ENCODE results near the gene MARK2.
A peak's percentile ranks its signal among the peaks of the same experiment; 100 is the strongest.

Gene MARK2

DNA sequence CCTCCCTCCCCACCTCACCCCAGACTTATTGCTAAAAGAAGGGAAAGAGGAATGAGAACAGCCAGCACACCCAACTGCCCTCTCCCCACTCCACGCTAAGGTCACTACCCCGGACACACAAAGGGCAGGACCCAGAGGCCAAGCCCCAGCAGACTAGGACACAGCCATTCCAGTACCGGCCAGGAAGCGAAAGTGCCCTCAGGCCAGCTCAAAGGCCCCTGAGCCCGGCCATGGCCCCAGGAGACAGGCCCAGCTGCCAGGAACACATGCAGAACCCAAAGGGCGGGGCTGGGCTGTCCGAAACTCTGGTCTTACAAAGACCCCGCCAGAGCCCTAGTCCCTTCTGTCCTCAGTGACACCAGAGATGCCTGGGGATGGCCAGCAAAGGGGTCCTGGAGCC, 72.5 kb downstream of the MARK2 start:
- no peak for DNase-seq

DNA sequence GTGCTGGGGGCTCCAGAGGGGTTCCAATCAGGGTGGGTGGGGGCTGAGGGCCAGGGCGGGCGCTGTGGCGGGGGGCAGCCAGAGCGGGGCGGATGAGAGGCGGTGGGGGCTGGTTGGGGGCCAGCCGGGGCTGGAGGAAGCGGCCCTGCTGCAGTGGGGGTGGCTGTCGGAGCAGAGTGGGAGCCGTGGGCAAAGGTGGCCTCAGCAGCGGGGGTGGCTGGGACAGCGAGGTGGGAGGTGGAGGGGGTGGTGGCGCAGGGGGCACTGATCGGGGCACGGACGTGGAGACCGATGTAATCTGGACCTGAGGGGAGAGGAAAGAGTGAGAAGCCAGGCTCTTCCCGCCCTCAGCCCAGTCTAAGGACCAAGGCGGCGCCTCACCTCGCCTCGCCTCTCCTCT, 73.0 kb downstream of the MARK2 start:
- DNase-seq, result no peak

DNA sequence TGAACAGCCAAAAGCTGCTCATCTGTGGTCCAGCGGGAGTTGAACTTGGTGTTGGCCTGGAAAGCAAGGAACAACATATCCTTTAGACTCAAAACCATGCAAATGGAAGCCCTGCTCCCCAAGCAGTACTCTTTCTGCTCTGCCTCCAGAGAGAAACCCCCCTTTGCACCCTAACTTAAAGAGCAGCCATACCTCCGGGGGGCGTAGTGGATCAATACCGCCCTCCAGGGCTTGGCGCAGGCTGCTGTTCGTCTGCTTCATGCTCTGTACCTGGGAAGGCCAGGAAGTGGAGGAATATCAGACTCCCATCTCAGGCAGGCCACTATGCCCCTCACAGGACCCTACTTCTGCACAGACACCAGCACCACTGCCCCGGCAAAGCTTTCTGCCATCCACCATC, 73.8 kb downstream of the MARK2 start:
- DNase-seq, result no peak

DNA sequence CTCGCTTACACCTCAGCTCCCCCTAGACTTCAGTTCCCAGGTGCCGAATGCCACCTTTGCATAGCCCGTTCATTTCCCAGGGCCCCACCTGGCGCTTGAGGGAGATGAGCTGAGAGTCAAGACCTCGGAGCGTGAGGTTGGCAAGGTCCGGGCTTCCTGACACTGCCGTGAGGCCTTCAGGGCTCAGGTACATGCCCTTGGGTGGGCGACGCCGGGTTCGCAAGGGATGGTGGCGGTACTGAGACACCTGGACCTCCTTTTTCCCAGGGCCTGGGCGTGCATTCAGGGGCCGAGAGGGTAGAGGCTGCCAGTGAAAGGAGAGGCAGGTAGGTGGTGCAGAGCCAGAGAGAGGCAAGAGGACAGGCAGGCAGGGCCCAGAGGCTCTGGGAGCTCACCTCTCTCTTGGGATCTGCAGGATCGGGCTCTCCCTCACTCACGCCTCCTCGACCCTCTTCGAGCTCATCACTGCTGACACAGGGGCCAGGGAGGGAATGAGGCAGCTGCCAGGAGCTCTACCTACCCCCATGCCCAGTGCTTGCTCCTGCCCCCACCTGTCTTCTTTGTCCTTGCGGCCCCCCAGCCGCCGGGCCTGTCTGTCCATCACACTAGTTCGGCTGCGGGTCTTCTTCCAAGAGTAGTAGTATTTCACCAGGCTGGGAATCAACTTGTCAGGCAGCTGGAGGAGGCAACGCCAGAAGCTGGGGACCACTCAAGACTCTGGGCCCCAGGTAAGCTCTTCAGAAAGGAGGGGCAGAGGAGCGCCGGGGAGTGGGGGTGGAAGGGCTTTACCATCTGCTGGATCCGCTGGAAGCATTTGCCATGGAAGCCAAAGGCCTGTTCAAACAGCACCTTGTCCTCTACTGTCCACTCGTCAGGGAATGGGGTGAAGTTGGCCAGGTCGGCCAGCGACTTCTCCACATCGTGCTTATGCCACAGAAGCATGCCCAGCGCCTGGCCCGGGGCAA, 75.2 kb downstream of the MARK2 start:
- no peak for DNase-seq

DNA sequence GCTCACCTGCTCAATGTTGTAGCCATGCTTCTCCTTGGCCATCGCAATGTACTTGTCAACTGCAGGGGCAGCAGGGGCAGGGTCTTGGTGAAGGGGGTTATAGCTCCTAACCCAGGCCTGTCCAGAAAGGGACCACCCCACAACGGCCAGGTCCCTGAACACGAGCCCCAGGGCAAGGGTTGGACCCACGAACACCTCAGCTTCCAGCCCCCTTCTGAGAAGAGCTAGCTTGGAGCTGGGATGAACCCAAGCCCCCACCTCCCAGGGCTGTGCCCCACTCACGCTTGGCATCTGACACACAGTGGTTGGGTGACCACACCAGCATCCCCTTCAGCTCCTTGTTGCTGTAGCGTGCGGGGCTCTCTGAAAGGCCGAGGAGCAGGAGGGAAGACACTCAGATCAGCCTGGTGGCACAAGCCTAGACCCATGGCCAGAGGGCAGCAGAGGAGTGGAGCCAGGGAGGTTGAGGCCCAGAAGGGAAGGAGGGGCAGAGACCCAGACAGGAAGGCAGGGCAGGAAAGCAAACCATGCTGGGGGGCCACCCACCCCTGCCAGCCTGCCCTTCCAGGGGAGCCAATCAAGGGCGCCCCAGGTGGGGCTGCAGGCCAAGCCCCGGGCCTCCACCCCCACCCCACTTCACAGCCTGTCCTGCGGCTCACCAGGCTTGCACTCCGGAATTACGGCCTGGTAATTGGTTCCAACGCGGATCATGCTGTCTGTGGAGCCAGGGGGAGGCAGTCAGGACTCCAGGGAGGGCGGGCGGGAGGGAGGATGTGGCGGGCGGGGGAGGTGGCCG, 76.2 kb downstream of the MARK2 start:
- DNase-seq, result no peak

DNA sequence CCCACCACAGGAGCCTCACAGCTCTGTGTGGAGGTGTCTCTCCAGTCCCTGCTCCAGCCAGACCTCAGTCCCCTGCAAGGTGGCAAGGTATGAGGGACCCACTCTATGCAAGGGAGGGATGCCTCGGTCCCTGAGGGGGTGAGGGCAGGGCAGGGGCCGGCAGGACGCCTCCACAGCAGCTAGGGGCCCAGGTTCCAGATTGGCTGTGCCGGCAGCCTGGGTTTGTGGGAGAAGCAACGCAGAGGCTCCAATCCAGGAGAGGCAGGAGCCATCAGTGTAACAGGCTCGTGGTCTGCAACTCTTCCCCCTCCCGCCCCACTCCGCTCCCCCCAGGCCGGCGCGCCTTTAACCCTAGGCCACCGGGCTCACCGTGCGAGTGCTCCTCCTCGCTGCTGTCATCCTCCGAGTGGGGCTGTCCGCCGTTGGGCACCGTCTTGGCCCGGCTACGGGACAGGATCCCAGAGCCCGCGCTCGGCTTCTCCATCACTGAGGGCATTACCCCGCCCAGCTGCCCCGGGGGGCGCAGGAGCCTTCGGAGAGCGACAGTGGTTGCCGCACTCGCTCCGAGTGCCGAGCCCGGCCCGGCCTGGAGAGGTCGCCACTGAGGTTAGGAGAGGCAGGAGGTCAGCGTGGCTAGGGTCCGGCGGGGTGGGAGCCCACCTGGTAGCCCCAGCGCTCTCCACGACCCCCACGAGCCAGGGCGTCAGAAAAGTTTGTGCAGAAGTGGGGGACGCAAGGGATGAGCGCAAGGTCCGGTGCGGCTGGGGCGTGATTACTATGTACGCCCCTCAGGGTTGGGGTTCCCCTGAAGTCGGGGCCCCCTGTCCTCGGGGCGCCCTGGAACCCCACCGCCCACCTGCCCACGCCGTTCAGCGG, 77.3 kb downstream of the MARK2 start:
- DNase-seq, result peak in 3 of 4 experiments; percentile 24 to 60 (median 25)

DNA sequence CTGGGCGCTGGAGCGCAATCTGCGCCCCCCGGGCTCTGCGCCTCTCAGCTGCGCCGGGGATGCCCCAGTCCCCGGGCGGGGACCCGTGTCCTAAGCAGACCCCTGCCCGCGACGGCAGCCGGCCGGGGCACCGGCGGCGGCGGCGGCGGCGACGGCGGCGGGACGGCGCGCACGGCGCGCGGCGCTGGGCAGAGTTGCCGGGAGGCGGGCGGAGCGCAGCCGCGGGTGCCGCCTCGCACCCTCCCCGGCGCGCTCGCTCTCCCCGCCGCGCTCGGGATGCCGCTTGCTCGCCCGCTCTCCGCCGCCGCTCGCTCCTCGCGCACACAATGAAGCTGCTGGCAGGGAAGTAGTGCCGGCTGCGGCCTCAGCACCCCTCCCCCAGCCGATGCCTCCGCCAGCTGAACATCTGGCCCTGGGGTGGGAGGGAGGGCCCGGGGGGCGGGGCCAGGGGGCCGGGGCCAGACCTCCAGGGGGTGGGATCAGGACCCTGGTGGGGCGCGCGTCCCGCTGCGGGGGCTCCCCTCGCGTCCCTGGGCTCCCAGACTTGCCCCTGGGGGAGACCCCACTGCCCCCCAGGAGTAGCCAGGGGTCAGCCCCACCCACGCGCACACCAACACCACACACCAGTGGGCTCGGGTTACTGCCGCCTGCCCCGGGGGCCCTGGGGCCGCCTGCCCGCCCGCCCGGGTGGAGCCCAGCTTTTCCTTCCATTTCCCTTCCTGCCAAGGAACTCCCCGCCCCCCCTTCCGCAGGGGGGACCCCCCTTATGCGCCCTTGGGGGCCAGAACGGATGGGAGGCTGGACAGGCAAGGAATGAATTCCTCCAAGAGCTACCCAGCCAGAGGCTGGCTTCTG, 78.2 kb downstream of the MARK2 start, which contains the start of gene RCOR2:
RCOR2 (minus strand) TSS at position 328 of the 855 bp plus-strand sequence. CDS start 708 bp downstream, outside the sequence.
- peak; percentile 46 to 85 (median 69) for DNase-seq

DNA sequence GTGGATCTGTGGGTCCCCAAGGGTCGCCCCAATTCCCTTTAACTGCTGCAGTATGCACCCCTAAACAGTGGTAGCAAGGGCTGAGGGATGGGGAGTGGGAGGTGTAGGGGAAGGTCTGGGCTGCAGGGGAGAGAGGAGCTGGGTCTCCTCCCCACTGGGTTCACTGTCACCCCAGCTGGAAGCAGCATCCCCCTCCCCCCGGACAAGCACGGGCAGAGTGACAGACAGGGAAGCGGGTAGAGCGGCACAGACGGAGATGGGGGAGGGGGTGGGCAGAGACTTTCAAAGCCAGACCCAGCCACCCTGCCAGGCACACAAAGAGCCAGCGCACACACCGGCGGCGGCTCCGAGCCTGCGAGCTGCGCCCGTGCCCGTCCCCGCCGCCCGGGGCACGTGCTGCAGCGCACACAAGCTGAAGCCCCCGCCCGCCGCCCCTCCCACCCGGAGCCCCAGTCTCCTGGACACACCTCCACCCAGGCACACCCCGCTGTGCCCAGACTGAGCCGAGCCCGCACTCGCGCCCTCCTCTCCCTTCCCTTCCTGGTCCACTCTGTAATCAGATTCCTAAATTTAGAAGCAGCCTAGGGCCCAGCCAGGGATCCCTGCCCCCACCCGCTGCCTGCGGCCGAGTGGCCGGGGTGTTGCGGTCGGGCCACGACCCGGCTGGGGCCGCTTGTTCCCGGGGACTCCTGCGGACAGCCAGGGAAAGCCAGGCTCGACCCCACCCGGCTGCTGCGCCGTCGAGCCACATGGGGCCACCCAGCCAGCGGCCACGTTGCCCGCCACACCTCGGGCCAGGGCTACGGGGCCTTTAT, 79.0 kb downstream of the MARK2 start:
- DNase-seq, result peak in 1 of 4 experiments; percentile 13

DNA sequence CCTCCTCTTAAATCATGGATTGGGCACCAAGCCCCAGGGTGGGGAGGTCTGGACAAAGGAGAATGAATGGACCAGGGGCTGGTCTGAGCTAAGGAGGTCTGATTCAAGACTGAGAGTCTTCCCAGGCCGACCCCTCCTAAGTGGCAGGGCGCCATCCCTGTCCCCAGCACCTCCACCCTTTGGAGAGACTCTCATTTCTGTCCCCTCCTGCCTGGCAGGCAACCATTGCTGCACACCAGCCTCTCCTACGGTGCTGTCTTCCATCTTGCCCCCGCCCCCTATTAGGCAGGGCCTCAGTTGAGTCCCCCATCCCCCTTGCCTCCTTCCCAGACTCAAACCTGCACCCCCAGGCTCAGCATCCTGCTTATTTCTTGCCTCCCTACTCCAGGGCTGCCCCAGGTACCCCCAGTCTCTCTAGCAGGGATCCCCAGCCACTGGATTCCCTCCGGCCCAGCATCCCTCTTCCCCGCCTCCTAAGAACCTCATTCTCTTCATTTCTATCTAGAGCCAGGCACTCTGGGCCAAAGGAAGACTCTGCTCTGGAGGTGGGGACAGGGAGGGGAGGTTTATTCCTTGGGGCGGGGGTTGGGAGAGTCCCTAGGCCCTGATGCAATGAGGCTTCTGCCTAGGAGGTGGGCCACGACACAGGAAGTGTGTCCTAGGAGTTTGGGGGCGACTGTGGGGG, 79.7 kb downstream of the MARK2 start:
- no peak for DNase-seq

DNA sequence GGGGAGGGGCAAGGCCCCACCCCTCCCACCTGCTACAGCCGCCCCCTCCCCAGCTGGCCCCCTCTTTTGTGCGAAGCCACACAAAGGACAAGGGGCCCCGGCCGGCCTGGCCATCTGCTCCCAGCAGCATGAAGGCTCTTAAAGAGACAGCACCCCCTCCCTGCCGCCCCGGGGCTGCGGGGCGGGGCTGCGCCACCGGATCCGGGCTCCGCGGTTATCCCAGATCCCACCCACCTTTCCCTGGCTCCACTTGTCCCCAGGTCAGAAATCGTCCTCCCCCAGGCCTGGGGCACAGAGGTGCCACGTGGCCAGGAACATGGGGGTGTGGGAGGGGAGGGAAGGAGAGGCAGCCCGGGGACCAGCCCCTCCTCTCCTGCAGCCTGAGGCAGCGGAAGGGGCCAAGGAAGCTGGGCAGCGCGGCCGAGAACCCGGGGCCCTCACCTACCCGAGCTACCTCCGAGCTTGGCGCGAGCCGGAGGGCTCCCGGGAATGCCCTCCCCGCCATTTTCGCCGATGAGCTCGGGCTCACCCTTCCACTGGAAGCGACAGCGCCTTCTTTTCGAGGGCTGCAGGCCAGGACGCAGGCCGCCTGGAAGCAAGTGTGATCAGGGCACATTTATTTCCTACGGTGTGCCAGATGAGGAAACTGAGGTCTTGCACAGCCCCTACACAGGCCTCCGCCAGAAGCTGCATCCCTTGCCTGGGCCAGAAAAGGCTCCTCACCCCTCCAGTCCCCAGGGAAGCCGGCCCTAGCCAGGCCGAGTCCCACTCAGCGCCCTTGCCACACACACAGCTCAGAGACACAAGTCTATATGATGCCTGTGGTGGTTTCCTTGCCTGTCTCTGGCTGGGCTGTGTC, 80.6 kb downstream of the MARK2 start:
- peak in 1 of 4 experiments; percentile 24 for DNase-seq

DNA sequence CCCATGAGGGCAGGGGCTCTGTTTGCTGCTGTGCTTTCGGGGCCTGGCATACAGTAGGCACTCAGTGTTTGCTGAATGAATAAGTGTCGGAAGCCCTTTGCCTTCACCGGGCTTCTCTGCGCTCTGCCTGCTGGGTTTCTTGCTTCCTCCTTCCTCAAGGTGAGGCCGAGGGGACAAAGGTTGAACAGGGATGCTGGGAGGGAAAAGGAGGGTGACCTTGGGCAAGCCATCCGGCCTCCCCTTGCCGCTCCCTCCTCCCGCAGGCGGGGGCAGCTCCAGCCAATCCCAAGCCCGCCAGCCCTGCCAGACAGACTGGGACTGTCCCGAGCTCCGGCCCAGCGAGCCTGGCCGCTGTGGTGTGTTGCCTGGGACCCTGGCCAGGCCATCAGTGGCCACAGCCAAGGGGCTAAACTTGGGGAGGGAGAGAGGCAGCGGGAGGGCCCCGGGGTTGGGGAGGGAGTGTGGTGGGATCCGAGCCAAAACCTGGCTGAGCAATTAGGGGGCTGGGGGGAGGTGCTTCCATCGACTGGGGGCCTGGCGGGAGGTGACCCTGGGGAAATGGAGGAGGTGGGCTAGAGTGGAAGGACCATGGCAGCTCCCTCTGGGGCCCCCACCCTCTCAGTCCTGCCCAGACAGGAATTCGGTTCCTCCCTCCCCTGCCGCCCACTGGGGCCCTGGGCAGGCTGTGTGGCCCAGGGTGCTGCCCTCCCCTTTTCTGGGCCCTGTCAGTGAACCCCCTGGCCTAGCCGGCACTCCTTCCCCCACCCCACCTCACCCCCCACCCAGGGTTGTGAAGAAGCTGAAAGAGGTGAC, 81.4 kb downstream of the MARK2 start:
- DNase-seq, result no peak

DNA sequence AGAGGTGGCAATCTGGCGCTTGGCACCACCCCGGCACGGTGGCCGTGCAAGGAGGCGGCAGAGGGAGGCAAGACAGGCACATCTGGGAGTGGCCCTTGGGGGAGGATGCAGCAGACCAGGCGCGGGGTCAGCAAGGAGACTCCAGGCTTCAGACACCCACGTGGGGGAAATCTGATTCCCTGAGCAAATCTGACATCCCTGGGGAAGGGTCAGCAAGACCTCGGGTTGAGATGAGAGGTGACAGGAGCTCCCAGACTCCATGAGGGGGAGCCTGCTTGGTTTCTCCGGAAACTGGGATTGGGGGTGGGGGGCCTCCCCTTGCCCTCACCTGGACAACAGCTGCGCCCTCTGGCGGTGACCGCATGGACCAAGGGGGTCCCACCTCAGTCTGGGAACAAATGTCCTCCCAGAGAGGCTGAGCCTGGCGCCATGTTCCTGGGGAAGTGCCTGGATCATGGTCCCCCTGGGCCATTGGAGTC, 82.1 kb downstream of the MARK2 start:
- no peak for DNase-seq

DNA sequence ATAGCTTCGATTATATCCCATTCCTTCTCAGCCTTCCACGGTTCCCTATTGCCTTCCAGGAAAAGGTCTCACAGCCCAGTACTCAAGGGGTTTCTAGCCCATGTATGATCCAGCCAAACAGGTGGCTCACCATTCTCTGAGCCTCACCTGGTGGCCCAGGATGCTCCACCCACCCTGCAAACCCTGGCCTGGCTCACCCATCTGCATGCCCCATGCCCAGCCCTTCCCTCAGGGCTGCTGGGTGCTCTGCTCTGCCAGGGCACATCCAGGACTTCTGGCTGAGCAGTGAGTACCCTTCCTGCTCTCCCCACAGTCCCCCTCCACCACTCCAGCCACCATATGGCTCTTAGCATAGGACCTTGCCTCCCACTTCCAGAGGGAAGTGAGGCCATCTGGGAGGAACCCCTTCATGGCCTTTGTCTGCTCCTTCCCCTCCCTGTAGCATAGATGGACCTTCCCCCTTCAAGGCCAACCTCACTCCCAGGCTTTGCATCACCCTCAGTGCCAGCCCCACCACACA, 83.8 kb downstream of the MARK2 start:
- peak in 1 of 4 experiments; percentile 32 for DNase-seq

DNA sequence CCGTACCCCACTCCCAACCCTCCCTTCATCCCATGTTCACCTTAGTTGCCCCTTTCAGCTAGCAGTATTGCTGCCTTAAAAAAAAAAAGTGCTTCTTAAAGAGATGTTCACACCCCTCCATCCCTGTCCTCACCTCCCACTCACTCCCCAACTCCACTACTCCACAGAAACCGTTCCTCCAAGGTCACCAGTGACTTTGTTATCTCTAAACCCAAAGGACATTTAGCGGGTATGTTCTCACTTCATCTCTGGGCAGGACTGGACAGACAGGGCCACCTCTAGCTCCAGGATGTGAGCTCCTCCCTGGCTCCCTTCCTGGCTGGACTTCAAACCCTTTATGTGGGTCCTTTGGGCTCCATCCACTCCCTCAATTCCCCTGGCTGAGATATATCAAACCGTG, 84.4 kb downstream of the MARK2 start:
- no peak for DNase-seq

DNA sequence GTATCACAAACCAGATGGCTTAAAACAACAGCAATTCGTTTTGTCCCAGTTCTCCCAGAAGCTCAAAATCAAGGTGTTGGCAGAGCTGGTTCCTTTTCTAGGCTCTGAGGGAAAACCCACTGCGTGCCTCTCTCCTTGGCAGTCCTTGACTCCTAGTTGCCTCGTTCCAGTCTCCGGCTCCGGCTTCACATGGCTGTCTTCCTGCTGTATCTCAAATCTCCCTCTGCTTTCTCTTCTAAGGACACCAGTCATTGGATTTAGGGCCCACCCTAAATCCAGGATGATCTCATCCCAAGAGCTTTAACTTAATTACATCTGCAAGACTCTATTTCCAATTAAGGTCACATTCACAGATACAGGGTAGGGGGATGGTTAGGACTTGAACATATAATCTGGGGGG, 90.7 kb downstream of the MARK2 start:
- no peak for DNase-seq

DNA sequence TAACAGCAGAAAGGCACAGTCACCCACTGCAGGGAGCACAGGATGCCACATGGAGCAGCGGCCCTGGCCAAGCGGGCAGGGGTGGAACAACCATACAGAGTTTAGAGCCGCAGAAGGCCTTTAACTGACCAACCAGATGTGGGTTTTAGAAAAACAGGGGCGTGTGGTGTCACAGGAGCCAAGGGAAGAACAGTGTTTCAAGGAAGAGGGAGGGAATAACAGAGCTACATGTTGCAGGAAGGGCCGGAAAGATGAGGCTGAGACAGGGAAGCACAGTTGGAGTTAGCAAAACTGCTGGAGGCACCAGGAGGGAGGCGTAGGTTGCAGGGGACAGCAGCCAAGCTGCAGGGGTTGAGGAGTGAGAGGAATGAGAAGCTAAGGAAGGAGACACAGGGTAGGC, 92.1 kb downstream of the MARK2 start:
- no peak for DNase-seq

DNA sequence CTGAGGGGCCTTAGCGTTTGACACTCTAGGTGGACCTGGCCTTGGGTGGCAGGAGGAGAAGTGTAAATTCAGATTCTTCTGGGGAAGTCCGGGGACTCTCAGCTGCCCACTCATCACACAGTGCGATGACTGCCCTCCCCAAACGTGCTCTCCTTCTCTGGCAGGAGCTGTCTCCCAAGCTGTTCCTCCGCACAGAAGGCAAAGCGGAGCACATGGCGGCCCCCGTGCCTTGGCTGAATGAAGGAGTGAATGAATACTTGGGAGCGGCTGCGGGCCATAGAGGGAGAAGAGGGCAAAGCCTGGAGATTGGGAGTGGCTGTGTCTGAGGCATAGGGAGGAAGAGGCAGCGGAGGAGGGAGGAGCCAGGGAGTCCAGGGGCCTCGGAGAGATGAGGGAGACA, 93.0 kb downstream of the MARK2 start:
- DNase-seq, result no peak

DNA sequence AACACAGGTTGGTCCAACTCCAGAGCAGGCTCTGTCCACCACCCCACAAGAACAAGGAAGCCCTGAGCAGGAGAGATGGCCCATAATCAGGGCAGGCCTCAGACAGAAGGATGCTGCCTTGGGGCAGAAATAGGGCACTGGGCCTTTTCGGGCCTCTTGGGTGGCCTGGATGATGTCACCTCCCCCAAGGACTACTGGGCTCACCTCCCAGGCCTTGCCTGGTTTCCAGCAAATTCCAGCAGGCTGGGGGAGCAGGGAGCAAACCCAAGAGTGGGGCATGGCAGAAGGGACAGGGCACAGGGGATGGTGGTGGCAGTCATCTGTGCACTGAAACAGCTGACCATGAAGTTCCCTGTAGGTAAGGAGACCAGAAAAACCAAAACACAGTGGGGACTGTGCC, 94.5 kb downstream of the MARK2 start:
- DNase-seq, result no peak
